Effector memory CD8-positive, alpha-beta T cell (primary cell): ENCODE measurements around the gene LRIG1.

Experiments
- ATAC-seq: fragments of 150-1000 bp; cut with Tn5 transposase; replicated peaks from 2 replicates; pipeline ENCODE4 v1.10.0; 2021; ENCODE audit warnings: mild to moderate bottlenecking, moderate library complexity
- DNase-seq, 3 experiments: peaks; one replicate each; pipeline ENCODE4 v3.0.0; 2021
- H3K27ac Mint-ChIP-seq, 2 donors: one replicate each; pipeline ENCODE4 v1.8.0; 2022; ENCODE audit warnings: mild to moderate bottlenecking in 2 of 2, mixed read lengths in 2 of 2, moderate library complexity in 2 of 2
- H3K27me3 Mint-ChIP-seq, 2 donors: one replicate each; pipeline ENCODE4 v1.8.0; 2022; ENCODE audit warnings: mixed read lengths in 2 of 2
- H3K36me3 Mint-ChIP-seq: one replicate; pipeline ENCODE4 v1.8.0; 2022; ENCODE audit warnings: mild to moderate bottlenecking, moderate library complexity, mixed read lengths; ENCODE audit not compliant: insufficient read depth
- H3K4me1 Mint-ChIP-seq, 2 donors: one replicate each; pipeline ENCODE4 v1.8.0; 2022; ENCODE audit warnings: low read depth in 2 of 2, mixed read lengths in 2 of 2
- H3K4me3 Mint-ChIP-seq, 2 donors: one replicate each; pipeline ENCODE4 v1.8.0; 2022; ENCODE audit warnings: mild to moderate bottlenecking in 2 of 2, mixed read lengths in 2 of 2, moderate library complexity in 2 of 2
- H3K9me3 Mint-ChIP-seq, 2 donors: one replicate each; pipeline ENCODE4 v1.8.0; 2022; ENCODE audit warnings: mixed read lengths in 2 of 2

The LRIG1 gene

DNA sequence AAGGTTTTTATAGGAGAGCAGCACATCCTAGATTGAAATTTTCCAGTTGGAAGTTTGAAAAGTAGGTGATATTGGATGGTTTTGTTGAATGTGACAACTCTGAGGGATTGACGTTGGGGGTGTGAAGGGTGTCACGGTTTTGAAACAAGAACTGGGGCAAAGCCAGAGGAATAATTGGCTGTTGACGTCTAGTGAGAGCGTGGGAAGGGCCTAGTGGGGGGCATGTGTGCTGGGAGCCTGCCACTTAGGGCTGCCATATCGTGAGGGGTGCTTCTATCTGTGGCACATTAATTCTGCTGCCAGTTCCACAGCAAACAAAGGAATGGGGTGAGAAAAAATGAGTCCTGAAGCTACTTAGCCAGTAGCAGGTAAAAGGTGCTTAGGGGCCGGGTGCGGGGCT is 129.4 kb downstream of the LRIG1 start:
- no peak for ATAC-seq
- H3K36me3 Mint-ChIP-seq, result peaks cover 5% of the 10 kb centered on the region

DNA sequence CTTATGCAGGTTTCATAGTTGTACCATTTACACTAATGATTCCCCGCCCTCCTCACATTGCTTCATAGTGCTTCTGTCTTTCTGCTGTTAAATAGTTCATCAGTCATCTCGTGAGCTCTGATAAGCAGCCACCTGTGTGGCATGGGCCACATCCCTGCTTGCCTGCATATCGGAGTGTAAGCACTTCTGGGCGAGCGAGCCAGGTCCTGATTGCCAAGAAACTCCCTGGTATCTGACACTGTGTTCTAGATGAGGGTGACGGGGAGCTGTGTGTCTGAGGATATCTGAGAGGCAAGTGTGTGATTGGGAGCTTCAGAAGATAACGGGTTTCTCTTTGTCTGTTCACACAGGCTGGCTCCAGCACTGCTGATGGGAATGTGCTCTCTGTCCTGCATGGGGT is 130.6 kb downstream of the LRIG1 start:
- Mint-ChIP-seq H3K27ac (peak overlapping the region; percentile 86 to 91), H3K27me3 (no peaks in the 10 kb centered on the region), H3K9me3 (no peaks in the 10 kb centered on the region), H3K4me3 (no peak overlapping the region), H3K36me3 (peaks cover 5% of the 10 kb centered on the region), H3K4me1 (peaks cover 12 to 21% of the 10 kb centered on the region in 2 donors)
- DNase-seq, result no peak
- no peak for ATAC-seq

More for the DNA sequence above, 129.4 kb downstream of the LRIG1 start:
- H3K9me3 Mint-ChIP-seq, result no peaks in the 10 kb centered on the region
- peaks cover 12 to 19% of the 10 kb centered on the region in 2 donors for H3K4me1 Mint-ChIP-seq
- peak overlapping the region; percentile 86 to 91 for H3K27ac Mint-ChIP-seq
- no peaks in the 10 kb centered on the region for H3K27me3 Mint-ChIP-seq
- no peak for DNase-seq
- H3K4me3 Mint-ChIP-seq, result no peak overlapping the region

DNA sequence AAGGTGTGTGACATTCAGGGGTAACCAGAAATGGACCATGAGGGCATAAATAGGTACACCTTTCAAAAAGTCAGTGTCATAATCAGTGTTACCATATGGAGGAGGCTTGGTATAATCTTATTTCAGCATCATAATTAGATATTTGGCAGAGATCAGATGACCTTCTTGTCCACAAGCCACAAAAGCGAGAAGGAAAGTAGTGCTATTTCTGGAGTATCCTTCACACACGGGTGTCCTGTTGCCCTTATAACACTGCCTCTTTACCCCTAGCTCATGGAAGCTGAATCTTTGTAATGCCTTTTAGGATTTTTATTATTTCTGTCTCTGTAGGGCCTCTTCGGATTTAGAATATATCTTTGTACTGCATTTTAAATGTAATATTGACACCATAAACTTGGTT is 132.8 kb downstream of the LRIG1 start:
- Mint-ChIP-seq H3K36me3 (peaks cover 5% of the 10 kb centered on the region), H3K27ac (peak overlapping the region; percentile 23 to 72), H3K4me1 (peaks cover 12 to 21% of the 10 kb centered on the region in 2 donors), H3K4me3 (no peak overlapping the region), H3K9me3 (no peaks in the 10 kb centered on the region), H3K27me3 (no peaks in the 10 kb centered on the region)
- DNase-seq (no peak), ATAC-seq (no peak)

DNA sequence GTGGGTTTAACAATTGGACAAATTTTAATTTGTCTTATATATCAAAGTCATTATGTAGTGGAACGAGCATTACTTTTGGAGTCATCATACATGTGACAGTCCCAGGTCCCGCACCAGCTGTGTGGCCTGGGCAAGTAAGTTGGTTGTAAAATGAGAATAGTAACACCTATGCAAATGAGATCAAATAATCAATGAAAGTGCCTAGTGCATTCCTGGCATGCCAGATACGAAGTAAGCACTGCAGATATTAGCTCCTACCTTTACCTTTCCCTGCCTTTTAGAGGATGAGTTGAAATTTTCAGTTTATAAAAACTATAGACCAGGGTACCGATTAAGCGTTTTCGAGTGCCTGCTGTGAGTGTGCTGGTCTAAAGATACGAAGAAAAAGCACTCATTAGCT is 134.1 kb downstream of the LRIG1 start:
- Mint-ChIP-seq H3K4me3 (no peak overlapping the region), H3K4me1 (peaks cover 12 to 15% of the 10 kb centered on the region in 2 donors), H3K27me3 (no peaks in the 10 kb centered on the region), H3K36me3 (peaks cover 5% of the 10 kb centered on the region), H3K27ac (no peak overlapping the region), H3K9me3 (no peaks in the 10 kb centered on the region)
- ATAC-seq, result no peak
- no peak for DNase-seq

DNA sequence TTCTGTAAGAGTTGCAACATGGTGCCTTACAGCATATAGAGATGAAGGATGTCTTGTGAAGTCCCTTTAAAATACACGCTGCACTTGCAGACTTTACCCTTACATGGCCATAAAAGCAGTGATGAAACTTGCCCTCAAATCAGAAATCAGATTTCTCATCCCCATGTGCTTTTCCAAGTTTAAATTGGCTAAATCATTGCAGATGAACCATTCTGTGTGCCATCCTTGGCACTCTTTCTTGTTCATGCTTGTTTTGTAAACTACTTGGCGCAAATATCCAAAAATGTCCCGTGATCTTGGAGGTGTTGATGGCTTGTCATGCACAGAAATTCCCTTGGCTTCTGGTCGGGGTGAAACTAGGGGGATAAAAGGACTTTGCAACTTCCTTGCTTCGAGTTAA is 135.7 kb downstream of the LRIG1 start:
- Mint-ChIP-seq H3K36me3 (no peaks in the 10 kb centered on the region), H3K27me3 (no peaks in the 10 kb centered on the region), H3K4me1 (peaks cover 4 to 9% of the 10 kb centered on the region in 2 donors), H3K9me3 (no peaks in the 10 kb centered on the region), H3K27ac (peak overlapping the region in 1 of 2 donors; percentile 29), H3K4me3 (no peak overlapping the region)
- ATAC-seq, result no peak
- DNase-seq, result no peak

DNA sequence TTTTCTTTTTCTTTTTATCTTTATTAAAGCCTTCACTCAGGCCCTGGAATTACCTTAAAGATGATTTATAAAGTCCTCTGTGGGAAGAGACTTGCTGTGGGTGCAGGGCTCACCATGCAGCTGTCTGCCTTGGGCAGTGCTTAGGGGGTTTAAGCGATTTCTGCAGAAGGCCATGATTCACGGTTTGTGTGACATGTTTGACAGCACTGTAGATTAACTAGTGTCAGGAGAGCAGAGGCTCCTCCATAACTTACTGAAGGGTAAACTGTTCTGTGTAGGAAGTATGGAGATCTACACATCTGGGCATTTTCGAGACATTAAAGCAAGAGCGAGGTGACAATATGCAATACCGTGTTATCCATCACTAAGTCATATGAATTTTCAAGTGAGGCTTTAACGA is 137.7 kb downstream of the LRIG1 start:
- H3K4me3 Mint-ChIP-seq, result no peak overlapping the region
- ATAC-seq (no peak), DNase-seq (no peak)
- no peaks in the 10 kb centered on the region for H3K27me3 Mint-ChIP-seq
- no peaks in the 10 kb centered on the region for H3K36me3 Mint-ChIP-seq
- no peak overlapping the region for H3K27ac Mint-ChIP-seq
- no peaks in the 10 kb centered on the region for H3K9me3 Mint-ChIP-seq
- peaks cover 4% of the 10 kb centered on the region in 2 donors for H3K4me1 Mint-ChIP-seq

DNA sequence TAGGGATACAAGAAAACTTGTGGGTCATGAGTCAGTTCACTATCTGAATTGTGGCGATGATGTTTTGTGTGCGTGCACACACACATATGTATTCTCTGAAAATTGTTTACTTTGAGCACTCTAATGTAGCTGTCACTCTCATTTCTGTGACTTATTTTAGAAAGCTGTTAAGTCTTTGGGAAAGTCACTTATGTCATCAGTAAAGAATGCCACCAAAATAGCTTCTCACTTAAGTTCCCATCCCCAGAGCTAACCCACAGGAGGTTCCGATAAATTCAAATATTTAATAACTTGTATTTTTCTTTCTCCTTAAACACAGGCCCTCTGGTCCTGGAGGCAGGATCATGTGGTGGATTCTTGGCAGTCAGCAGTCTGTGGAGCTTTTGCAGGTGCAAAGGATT is 138.3 kb downstream of the LRIG1 start:
- Mint-ChIP-seq H3K4me1 (peaks cover 4% of the 10 kb centered on the region in 2 donors), H3K9me3 (no peaks in the 10 kb centered on the region), H3K27ac (peak overlapping the region in 1 of 2 donors; percentile 85), H3K4me3 (no peak overlapping the region), H3K36me3 (no peaks in the 10 kb centered on the region), H3K27me3 (no peaks in the 10 kb centered on the region)
- no peak for ATAC-seq
- no peak for DNase-seq

DNA sequence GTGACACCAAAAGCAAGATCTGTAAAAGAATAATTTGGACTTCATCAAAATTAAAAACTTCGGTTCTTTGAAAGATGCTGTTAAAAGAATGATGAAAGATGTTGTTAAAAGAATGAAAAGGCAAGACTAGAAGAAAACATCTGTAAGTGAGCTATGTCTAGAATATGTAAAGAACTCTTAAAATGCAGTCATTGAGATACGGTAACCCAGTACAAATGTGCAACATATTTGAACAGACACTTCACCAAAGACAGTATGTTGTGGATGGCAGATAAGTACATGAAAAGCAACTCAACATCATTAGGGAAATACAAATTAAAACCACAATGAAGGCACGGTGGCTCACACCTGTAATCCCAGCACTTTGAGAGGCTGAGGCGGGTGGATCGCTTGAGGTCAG is 139.5 kb downstream of the LRIG1 start:
- ATAC-seq (no peak), DNase-seq (no peak)
- Mint-ChIP-seq H3K4me1 (peaks cover 4% of the 10 kb centered on the region in 2 donors), H3K27me3 (no peaks in the 10 kb centered on the region), H3K27ac (peak overlapping the region in 1 of 2 donors; percentile 66), H3K36me3 (no peaks in the 10 kb centered on the region), H3K9me3 (no peaks in the 10 kb centered on the region), H3K4me3 (no peak overlapping the region)

DNA sequence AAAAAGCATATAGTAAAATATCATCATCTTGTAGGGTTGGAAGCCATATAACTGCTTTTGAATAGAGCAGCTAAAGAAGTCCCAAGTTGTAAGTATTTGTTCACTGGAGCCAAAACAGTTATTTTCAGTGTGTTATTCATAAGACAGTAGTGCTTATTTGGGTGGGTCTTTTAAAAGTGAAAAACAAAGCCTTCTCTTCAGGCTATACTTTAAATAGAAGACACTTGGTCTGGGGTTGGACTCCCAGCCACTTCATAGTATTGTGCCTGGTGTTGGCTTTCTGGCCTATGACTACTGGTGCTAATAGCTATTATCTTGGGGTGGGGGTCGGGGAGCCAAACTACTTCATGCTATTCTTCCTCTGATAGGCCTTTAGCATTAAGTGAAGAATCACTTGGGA is 144.8 kb downstream of the LRIG1 start:
- DNase-seq, result no peak
- no peak for ATAC-seq
- H3K27ac Mint-ChIP-seq, result peak overlapping the region; percentile 86 to 98
- no peaks in the 10 kb centered on the region for H3K27me3 Mint-ChIP-seq
- H3K4me1 Mint-ChIP-seq, result peaks cover 14 to 36% of the 10 kb centered on the region in 2 donors
- no peaks in the 10 kb centered on the region for H3K9me3 Mint-ChIP-seq
- H3K36me3 Mint-ChIP-seq, result no peaks in the 10 kb centered on the region
- H3K4me3 Mint-ChIP-seq, result peak overlapping the region in 1 of 2 donors; percentile 28

DNA sequence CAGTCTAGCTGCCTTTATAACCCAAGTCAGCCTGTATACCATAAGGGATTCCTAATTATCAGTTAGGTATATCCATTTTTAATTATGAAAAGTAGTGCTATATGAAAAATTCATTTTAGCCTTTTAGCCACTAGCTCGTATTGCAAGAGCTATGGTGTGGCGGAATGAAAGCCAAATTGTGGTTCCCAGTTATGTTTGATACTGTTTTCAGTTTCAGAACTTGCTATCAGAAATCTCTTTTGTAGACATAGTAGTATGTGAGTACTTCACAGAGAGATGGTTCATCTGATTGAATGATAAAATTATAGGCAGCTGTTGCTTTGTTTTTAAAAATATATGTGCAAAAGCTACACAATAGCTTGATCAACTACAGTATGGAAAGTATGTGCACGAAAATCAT is 145.4 kb downstream of the LRIG1 start:
- no peaks in the 10 kb centered on the region for H3K27me3 Mint-ChIP-seq

DNA sequence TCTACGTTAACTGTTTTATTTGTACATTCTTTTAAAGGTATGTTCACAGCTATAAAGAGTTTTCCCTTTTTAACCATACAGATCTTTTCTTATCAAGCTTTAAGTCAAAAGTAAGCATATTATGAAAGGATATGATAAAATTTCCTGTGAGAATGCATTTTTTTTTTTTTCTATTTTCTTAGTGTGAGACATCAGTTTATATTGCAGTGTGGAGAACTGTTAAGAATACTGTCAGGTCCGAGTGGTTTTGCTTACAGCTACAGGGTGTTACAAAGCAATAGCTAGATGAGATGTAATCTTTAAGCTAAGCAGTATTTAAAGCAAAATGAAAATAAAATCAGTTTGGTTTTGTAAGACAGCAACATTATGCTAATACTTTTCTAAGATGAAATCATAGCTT is 146.8 kb downstream of the LRIG1 start:
- ATAC-seq (peak; percentile 92), DNase-seq (no peak)
- peak overlapping the region; percentile 86 to 98 for H3K27ac Mint-ChIP-seq
- no peaks in the 10 kb centered on the region for H3K36me3 Mint-ChIP-seq
- H3K27me3 Mint-ChIP-seq, result no peaks in the 10 kb centered on the region
- H3K9me3 Mint-ChIP-seq, result no peaks in the 10 kb centered on the region
- H3K4me3 Mint-ChIP-seq, result peak overlapping the region in 1 of 2 donors; percentile 28
- peaks cover 12 to 45% of the 10 kb centered on the region in 2 donors for H3K4me1 Mint-ChIP-seq

More for the DNA sequence above, 145.4 kb downstream of the LRIG1 start:
- Mint-ChIP-seq H3K4me3 (peak overlapping the region; percentile 27 to 28), H3K9me3 (no peaks in the 10 kb centered on the region), H3K36me3 (no peaks in the 10 kb centered on the region), H3K27ac (peak overlapping the region; percentile 86 to 98), H3K4me1 (peaks cover 12 to 41% of the 10 kb centered on the region in 2 donors)
- peak; percentile 52 for ATAC-seq
- no peak for DNase-seq

DNA sequence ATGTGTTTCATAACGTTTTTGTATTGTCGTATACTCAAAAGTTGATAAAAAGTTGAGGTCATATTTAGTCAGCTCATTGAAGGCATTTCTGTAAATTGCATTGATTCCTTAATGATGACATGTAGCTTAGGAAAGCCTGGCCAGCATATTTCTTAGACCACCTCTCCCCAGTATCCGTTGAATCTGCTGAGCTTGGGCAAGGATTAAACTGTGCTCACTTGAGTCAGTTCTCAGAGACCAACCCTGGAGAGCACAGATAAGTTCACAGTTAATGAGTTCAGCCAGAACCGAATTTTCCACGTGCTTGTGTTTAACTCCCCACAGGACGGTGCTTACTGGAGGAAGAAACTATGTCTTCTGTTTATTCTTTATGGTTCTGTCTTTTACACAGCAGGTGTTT is 147.3 kb downstream of the LRIG1 start:
- H3K36me3 Mint-ChIP-seq, result no peaks in the 10 kb centered on the region
- H3K27me3 Mint-ChIP-seq, result no peaks in the 10 kb centered on the region
- no peak for DNase-seq
- peak overlapping the region in 1 of 2 donors; percentile 28 for H3K4me3 Mint-ChIP-seq
- H3K27ac Mint-ChIP-seq, result peak overlapping the region; percentile 86 to 98
- no peaks in the 10 kb centered on the region for H3K9me3 Mint-ChIP-seq
- peak; percentile 18 for ATAC-seq
- H3K4me1 Mint-ChIP-seq, result peaks cover 12 to 45% of the 10 kb centered on the region in 2 donors

DNA sequence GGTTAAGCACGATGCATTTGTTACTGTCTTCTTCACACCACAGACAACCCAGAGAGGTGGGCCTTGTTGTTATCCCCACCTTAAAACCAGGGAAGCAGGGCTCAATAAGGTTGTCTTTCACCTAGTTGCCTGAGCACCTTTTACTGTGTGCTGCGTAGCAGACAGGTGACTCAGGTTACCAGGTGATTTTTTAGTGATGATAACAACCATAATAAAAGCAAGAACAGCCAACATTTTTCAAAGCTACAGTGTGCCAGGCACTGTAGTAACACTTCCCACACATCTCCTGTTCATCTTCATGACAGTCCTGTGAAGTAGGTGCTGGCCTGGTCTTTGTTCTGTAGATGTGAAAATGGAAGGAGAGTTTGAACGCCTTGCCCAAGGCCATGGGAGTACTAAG is 147.8 kb downstream of the LRIG1 start:
- no peaks in the 10 kb centered on the region for H3K36me3 Mint-ChIP-seq
- H3K4me3 Mint-ChIP-seq, result no peak overlapping the region
- peaks cover 12 to 45% of the 10 kb centered on the region in 2 donors for H3K4me1 Mint-ChIP-seq
- H3K27me3 Mint-ChIP-seq, result no peaks in the 10 kb centered on the region
- no peaks in the 10 kb centered on the region for H3K9me3 Mint-ChIP-seq
- peak overlapping the region; percentile 24 to 98 for H3K27ac Mint-ChIP-seq
- no peak for ATAC-seq
- DNase-seq, result no peak

DNA sequence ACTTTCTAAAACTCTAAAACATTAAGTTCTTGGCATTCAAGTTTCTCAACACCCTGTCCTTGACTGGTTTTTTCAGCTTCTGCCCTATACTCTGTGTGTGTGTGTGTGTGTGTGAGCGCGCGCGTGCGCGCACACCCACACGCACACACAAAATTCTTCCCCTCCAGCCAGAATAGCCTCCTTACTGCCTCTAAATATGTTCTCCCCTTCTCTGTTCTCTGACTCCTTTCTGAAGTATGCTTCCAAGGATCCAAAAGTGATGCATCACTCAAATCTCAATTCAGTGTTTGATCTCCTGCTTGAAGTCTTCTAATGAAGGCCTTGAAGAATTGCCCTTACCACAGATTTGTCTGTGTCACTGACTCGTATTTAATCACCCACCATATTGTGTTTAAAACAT is 150.2 kb downstream of the LRIG1 start:
- Mint-ChIP-seq H3K27me3 (no peaks in the 10 kb centered on the region), H3K4me3 (no peak overlapping the region), H3K4me1 (peaks cover 12 to 43% of the 10 kb centered on the region in 2 donors), H3K9me3 (no peaks in the 10 kb centered on the region), H3K36me3 (no peaks in the 10 kb centered on the region), H3K27ac (peak overlapping the region in 1 of 2 donors; percentile 12)
- DNase-seq (no peak), ATAC-seq (no peak)

DNA sequence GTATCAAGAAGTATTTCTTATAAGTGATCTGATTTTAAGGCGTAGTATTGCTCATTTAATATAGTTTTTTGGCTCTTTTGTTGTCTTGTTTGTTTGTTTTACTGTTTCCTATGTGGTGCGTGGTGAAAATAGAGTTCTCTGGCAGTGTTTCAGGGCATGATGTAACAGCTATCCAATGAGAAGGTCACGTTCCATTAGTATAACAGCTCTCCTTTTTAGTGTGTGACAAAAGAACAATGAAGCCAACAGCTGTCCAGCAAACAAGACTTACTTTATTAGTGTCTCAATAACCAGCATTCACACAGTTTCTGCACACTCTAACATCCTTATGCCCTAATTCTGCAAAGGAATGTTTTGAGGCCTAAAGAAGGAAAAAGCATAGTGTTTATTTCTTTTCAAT is 152.1 kb downstream of the LRIG1 start:
- Mint-ChIP-seq H3K4me1 (peaks cover 8 to 34% of the 10 kb centered on the region in 2 donors), H3K27me3 (no peaks in the 10 kb centered on the region), H3K9me3 (no peaks in the 10 kb centered on the region), H3K36me3 (no peaks in the 10 kb centered on the region), H3K27ac (no peak overlapping the region), H3K4me3 (no peak overlapping the region)
- DNase-seq (no peak), ATAC-seq (no peak)
